Nephron progenitor cell (in vitro differentiated cells): Measurements from ENCODE around the gene NEURL1.

Experiments
- DNase-seq: peaks from one replicate; pipeline ENCODE4 v3.0.0; 2021
- H3K27ac Mint-ChIP-seq: 2 replicates; pipeline ENCODE4 v1.8.0; 2021; ENCODE audit warnings: mild to moderate bottlenecking, moderate library complexity, mixed read lengths
- H3K27me3 Mint-ChIP-seq: 2 replicates; pipeline ENCODE4 v1.8.0; 2021; ENCODE audit warnings: mild to moderate bottlenecking, low read depth, mixed read lengths; ENCODE audit not compliant: poor library complexity
- H3K36me3 Mint-ChIP-seq: 2 replicates; pipeline ENCODE4 v1.8.0; 2021; ENCODE audit warnings: low read depth, mixed read lengths
- H3K4me1 Mint-ChIP-seq: 2 replicates; pipeline ENCODE4 v1.8.0; 2021; ENCODE audit warnings: mixed read lengths
- H3K4me3 Mint-ChIP-seq: 2 replicates; pipeline ENCODE4 v1.8.0; 2021; ENCODE audit warnings: mild to moderate bottlenecking, moderate library complexity, mixed read lengths
- H3K9me3 Mint-ChIP-seq: 2 replicates; pipeline ENCODE4 v1.8.0; 2021; ENCODE audit warnings: mild to moderate bottlenecking, moderate library complexity, mixed read lengths
- CTCF ChIP-seq: fragments of 200-600 bp; sonication (generic); IDR thresholded peaks from 2 replicates; pipeline ENCODE4 v1.5.0; 2021; ENCODE audit warnings: antibody characterized with exemption

Gene NEURL1

GRCh38 chr10:103466734-103467133, 26.8 kb upstream of the NEURL1 start:
- Mint-ChIP-seq H3K36me3 (no peaks in the 10 kb centered on the region), H3K27ac (no peak overlapping the region), H3K27me3 (peaks cover 19% of the 10 kb centered on the region)

GRCh38 chr10:103467406-103467805, 26.1 kb upstream of the NEURL1 start:
- no peak for TF ChIP-seq CTCF

More at GRCh38 chr10:103466734-103467133, 26.8 kb upstream of the NEURL1 start:
- Mint-ChIP-seq H3K4me3 (no peak overlapping the region), H3K9me3 (no peaks in the 10 kb centered on the region), H3K4me1 (peaks cover 15% of the 10 kb centered on the region)
- TF ChIP-seq CTCF: no peak
- no peak for DNase-seq

DNA sequence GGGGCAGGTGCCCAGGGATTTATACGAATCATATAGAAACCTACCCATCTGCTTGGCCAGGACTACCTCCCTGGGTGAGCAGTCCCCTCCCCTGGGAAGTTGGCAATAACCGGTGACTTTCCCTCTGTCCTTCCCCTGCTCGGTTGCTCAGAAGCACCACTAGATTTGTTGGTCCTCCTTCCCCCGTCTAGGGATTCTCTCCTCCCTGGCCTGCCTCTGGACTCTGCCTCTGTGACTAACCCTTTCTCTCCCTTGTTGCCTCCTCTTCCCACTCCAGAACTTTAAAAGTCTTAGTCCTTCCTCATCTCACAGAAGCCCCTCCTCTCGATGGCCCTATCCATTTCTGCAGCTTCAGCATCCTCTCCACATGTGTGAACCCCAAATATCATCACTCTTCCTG, 24.3 kb upstream of the NEURL1 start:
- Mint-ChIP-seq H3K4me1 (peaks cover 19% of the 10 kb centered on the region), H3K9me3 (no peaks in the 10 kb centered on the region), H3K27me3 (peaks cover 16% of the 10 kb centered on the region), H3K27ac (peak overlapping the region; percentile 1), H3K4me3 (no peak overlapping the region), H3K36me3 (no peaks in the 10 kb centered on the region)
- no peak for DNase-seq
- no peak for TF ChIP-seq CTCF

More at GRCh38 chr10:103467406-103467805, 26.1 kb upstream of the NEURL1 start:
- Mint-ChIP-seq H3K27ac (no peak overlapping the region), H3K36me3 (no peaks in the 10 kb centered on the region), H3K9me3 (no peaks in the 10 kb centered on the region), H3K4me3 (no peak overlapping the region), H3K27me3 (peaks cover 19% of the 10 kb centered on the region), H3K4me1 (peaks cover 19% of the 10 kb centered on the region)
- no peak for DNase-seq

- no peak overlapping the region for H3K4me3 Mint-ChIP-seq
- peaks cover 15% of the 10 kb centered on the region for H3K27me3 Mint-ChIP-seq
- no peak for DNase-seq
- no peak overlapping the region for H3K27ac Mint-ChIP-seq
- no peaks in the 10 kb centered on the region for H3K36me3 Mint-ChIP-seq
- no peak for TF ChIP-seq CTCF
- peaks cover 22% of the 10 kb centered on the region for H3K4me1 Mint-ChIP-seq
- H3K9me3 Mint-ChIP-seq: no peaks in the 10 kb centered on the region
These were observed 22.5 kb upstream of the NEURL1 start for GRCh38 chr10:103470761-103471653.

DNA sequence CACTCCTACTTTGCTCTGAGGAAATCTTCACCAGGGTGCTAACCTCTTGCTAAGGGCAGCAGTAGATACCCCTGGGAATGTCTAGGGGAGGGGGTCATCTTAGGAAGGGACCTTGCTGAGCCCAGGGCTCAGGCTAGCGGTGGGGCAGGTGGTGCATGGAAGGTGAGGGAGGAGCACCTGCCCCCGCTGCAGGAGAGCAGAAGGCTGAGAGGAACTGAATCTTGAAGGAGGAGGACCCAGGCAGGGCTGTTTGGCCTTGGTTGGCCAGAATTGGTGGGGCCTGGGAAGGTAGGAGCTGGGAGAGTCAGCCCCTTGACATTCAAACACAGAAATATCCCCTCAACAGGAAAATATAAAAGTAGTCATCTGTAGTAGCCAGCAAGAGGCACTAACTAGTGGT, 21.5 kb upstream of the NEURL1 start:
- Mint-ChIP-seq H3K36me3 (no peaks in the 10 kb centered on the region), H3K4me3 (peak overlapping the region; percentile 24), H3K4me1 (peaks cover 22% of the 10 kb centered on the region), H3K9me3 (no peaks in the 10 kb centered on the region), H3K27ac (peak overlapping the region; percentile 55), H3K27me3 (peaks cover 15% of the 10 kb centered on the region)
- DNase-seq: no peak
- no peak for TF ChIP-seq CTCF

DNA sequence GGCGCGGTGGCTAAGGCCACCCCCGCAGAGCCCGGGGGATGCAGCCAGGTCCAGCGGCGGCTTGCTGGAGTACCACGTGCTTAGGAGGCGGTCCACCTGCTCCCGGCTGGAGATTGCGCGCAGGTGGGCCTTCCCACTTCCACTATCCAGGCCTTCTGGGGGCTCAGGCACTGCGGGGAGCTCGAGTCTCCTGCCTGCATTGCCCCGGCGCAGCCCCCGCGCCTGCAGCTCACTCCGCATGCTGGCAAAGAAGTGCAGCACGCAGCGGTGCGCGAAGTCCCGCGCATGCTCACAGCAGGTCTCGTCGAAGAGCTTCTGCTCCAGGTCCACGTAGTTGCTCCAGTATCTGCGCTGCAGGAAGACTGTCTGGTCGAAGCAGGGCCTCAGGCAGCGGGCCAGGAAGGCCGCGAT, 20.2 kb upstream of the NEURL1 start:
- TF ChIP-seq CTCF: no peak
- no peak overlapping the region for H3K4me3 Mint-ChIP-seq
- H3K9me3 Mint-ChIP-seq: no peaks in the 10 kb centered on the region
- no peak overlapping the region for H3K27ac Mint-ChIP-seq
- H3K36me3 Mint-ChIP-seq: no peaks in the 10 kb centered on the region
- peaks cover 13% of the 10 kb centered on the region for H3K27me3 Mint-ChIP-seq
- no peak for DNase-seq
- peaks cover 21% of the 10 kb centered on the region for H3K4me1 Mint-ChIP-seq
